Tracheal epithelial cell (primary cell): ENCODE measurements around the gene L3MBTL1. TPM values are rescaled to one million over a fixed set of nuclear protein-coding genes. Genes with fewer than 3 reads are reported as not detected.

Source experiments
- total RNA-seq: library from RNA; depleted of rRNA; stranded (reverse); fragments of >200 nt; gene quantifications from 2 replicates; pipeline ENCODE4 v1.2.1, GENCODE V29; 2014

Gene L3MBTL1
- 3.6 and 5.5 TPM in 2 replicates for total RNA-seq

GRCh38 chr20:43507150-43508080, at the start of gene L3MBTL1:
Gene L3MBTL1 (plus strand): TSS chr20:43507697. CDS start chr20:43513504, 5,807 bp downstream.

DNA sequence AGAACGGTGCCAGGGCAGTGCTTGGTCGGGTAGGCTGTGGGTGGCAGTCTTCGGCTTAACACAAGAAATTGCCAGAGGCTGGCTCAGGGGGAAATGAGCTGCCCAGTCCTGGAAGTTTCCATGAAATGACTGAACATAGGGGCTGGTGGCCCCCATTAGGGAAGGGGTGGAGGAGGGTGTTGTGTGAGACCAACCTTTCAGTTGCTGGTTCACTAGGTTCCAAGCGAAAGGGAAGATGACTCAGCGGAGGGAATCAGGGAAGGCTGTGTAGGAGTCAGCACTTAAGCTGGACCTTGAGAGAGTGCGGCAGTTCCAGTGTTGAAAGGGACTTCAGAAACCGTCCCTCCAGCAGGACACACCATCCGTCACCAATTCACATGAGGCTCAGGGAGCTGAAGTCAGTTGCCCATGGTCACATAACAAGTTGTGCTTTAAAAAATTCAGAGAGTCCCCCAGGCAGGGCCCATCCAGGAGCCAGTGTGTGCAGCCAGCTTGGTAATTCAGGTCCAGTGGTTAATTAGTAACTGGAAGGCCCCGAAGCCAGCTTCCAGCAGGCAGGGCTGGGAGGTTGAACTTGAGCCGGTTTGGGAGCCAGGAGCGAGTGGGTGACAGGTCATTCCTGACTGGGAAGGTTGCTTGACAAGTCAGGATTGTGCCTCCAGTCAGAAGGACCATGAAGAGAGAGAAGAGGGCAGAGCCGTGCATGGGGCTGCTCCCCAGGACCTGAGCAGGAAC, 51.1 kb downstream of the L3MBTL1 start, which contains the start of gene SGK2:
Gene SGK2, plus strand, starts transcription at position 616 of the 735 bp plus-strand sequence. CDS start 7,469 bp downstream, outside the sequence.

GRCh38 chr20:43590392-43591303, 83.2 kb downstream of the L3MBTL1 start, which contains the start of gene IFT52:
Gene IFT52 (plus strand): TSS chr20:43590937. CDS start chr20:43594699, 3,762 bp downstream.

Other genes with a start within 250 kb of the L3MBTL1 start
- 20.0 and 26.5 TPM in 2 replicates for gene SRSF6, start 49.8 kb upstream of the L3MBTL1 start, total RNA-seq
- gene SGK2, start 51.3 kb downstream of the L3MBTL1 start, total RNA-seq: 0.21 and 1.4 TPM in 2 replicates
- gene IFT52, start 83.2 kb downstream of the L3MBTL1 start, total RNA-seq: 15.3 and 17.6 TPM in 2 replicates
- 0.21 and 3.1 TPM in 2 replicates for gene MYBL2, start 159.4 kb downstream of the L3MBTL1 start, total RNA-seq
- gene GTSF1L, start 219.3 kb downstream of the L3MBTL1 start, total RNA-seq: not detected in 2 replicates